ENCODE results near the gene CDK17. TPM values are rescaled to one million over a fixed set of nuclear protein-coding genes. Genes with fewer than 3 reads are reported as not detected.

CDK17 gene
- total and polyA plus RNA-seq, 9 of the 15 experiments (the other 6 are each of a cell fraction or from before 2014, with no cell fraction given): 4.8 to 39.3 (median 21.6) TPM

DNA sequence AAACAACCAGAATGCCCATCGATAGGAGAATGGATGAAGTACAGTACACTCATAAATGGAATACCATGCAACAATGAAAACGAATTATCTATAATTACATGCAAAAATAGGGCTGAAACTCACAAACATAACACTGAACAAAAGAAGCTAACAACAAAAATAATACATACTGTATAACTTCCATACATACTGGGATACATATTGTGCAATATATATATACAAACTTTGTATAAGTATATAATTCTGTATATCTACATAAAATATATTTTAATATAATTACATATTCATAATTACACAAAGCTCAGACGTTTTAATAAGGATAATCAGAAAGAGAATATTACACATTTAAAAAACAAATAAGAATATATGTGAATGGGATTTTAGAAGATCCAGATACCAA lies 90.2 kb downstream of the CDK17 start:
- ChIA-PET POLR2A (no interaction called here), CTCF (ENCODE audit: low intra/inter-chr PET ratio) (interaction anchor here (0.7 kb wide), 1 partner anchor 9 kb away, joined by 3 read pairs; no protein-coding TSS in a partner anchor)
- no peak overlapping the region for H2AFZ ChIP-seq (ENCODE audit: low read depth, low read length)
- peaks cover 30% of the 10 kb centered on the region for H3K79me2 ChIP-seq (ENCODE audit: control insufficient read depth, insufficient read depth, low read length)
- no peaks in the 10 kb centered on the region for H3K9me1 ChIP-seq (ENCODE audit: control insufficient read depth, insufficient read depth, low read length)
- H3K4me1 ChIP-seq (replicated peaks in 1 of 2; ENCODE audit: control insufficient read depth in 2 of 2, insufficient read depth in 2 of 2, low read length in 2 of 2): peaks cover 0 to 9% of the 10 kb centered on the region in 2 experiments; a peak in 4 of 5 replicates
- FAIRE-seq: no peak
- intact Hi-C loops (cut with micrococcal nuclease): loop anchor here (5.0 to 10.0 kb wide), 2 partner anchors 65 to 87 kb away; no protein-coding TSS in a partner anchor
- no peak overlapping the region for H3K27ac ChIP-seq (ENCODE audit: extremely low read depth, low read depth, low read length)
- H3K4me2 ChIP-seq (ENCODE audit: insufficient read depth, low read length): no peak overlapping the region
- no peaks in the 10 kb centered on the region for H3K9me3 ChIP-seq (replicated peaks; ENCODE audit: control insufficient read depth, insufficient read depth, low read depth, low read length)
- ATAC-seq: no peak
- no TSS peak for BruUV-seq (replicated peaks)
- H3K27me3 ChIP-seq (ENCODE audit: control insufficient read depth in 2 of 2, insufficient read depth in 2 of 2, low read length in 2 of 2): no peaks in the 10 kb centered on the region
- peaks cover 24% of the 10 kb centered on the region; the same call in 2 of the 3 replicates for H3K36me3 ChIP-seq (ENCODE audit: control insufficient read depth, insufficient read depth, low read length)
- DNase-seq (ENCODE audit: extremely low read depth in 1 of 4, low spot score in 3 of 4): no peak
- in situ Hi-C loops (cut with MboI): no loop called here
- no peak overlapping the region for H3K4me3 ChIP-seq
- TF ChIP-seq CEBPG (CRISPR knock-in tag; IDR thresholded peaks at IDR 0.05): no peak
- peak; percentile 17 to 85; a peak in 2 of 4 replicates for TF ChIP-seq CEBPG (tag; conservative IDR thresholded peaks at IDR 0.05 in 1 of 2, IDR thresholded peaks at IDR 0.05 in 1 of 2)
- TF ChIP-seq SIN3B (IDR thresholded peaks at IDR 0.05; ENCODE audit: low read depth): no peak
- no peak for TF ChIP-seq GABPA (tag; conservative IDR thresholded peaks at IDR 0.05; ENCODE audit: low read depth)
- TF ChIP-seq, protein P1, sequence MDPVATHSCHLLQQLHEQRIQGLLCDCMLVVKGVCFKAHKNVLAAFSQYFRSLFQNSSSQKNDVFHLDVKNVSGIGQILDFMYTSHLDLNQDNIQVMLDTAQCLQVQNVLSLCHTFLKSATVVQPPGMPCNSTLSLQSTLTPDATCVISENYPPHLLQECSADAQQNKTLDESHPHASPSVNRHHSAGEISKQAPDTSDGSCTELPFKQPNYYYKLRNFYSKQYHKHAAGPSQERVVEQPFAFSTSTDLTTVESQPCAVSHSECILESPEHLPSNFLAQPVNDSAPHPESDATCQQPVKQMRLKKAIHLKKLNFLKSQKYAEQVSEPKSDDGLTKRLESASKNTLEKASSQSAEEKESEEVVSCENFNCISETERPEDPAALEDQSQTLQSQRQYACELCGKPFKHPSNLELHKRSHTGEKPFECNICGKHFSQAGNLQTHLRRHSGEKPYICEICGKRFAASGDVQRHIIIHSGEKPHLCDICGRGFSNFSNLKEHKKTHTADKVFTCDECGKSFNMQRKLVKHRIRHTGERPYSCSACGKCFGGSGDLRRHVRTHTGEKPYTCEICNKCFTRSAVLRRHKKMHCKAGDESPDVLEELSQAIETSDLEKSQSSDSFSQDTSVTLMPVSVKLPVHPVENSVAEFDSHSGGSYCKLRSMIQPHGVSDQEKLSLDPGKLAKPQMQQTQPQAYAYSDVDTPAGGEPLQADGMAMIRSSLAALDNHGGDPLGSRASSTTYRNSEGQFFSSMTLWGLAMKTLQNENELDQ (CRISPR knock-in tag; IDR thresholded peaks at IDR 0.05; ENCODE audit: borderline replicate concordance): no peak
- peak; percentile 81 for TF ChIP-seq CEBPB (tag; IDR thresholded peaks at IDR 0.05)
- TF ChIP-seq CBX3 (IDR thresholded peaks at IDR 0.05; ENCODE audit: borderline replicate concordance in 1 of 2, low read length in 2 of 2): no peak
- TF ChIP-seq CHD2 (IDR thresholded peaks at IDR 0.05; ENCODE audit: low read depth, low read length): no peak
- no peak for TF ChIP-seq NCOR1 (IDR thresholded peaks at IDR 0.05)
- no peak for TF ChIP-seq CTBP1 (IDR thresholded peaks at IDR 0.05; ENCODE audit: borderline replicate concordance)
- WGBS (ENCODE audit: insufficient coverage, low coverage, missing lambda C conversion rate): 74% methylated on average over 3 of the region's 3 CpGs
- H3K9ac ChIP-seq (ENCODE audit: insufficient read depth in 1 of 2, low read depth in 2 of 2, low read length in 2 of 2): no peak overlapping the region
- H4K20me1 ChIP-seq (replicated peaks; ENCODE audit: control insufficient read depth, insufficient read depth, low read length): no peaks in the 10 kb centered on the region

All from K562 (cell line).